Motor neuron (in vitro differentiated cells): ENCODE measurements around the gene UNC119B. TPM values are rescaled to one million over a fixed set of nuclear protein-coding genes. Genes with fewer than 3 reads are reported as not detected.

Experiments
- ATAC-seq, 8 experiments: fragments of 200-7000 bp; cut with Tn5 transposase; replicated peaks in 6 of 8; 2 replicates each; pipeline ENCODE4 v1.8.0; 2021; ENCODE audit warnings: mild to moderate bottlenecking in 8 of 8, moderate library complexity in 8 of 8
- H3K27ac ChIP-seq, 2 donors: fragments of 250-450 bp; sonication (Bioruptor Pico); 2 replicates each; pipeline ENCODE4 v1.9.0; 2021; ENCODE audit warnings: antibody characterized with exemption in 2 of 2, mild to moderate bottlenecking in 2 of 2, moderate library complexity in 1 of 2
- H3K4me1 ChIP-seq, 2 donors: fragments of 250-450 bp; sonication (Bioruptor Pico); replicated peaks in 1 of 2; 2 replicates each; pipeline ENCODE4 v1.6.1; 2021; ENCODE audit warnings: antibody characterized with exemption in 2 of 2, mild to moderate bottlenecking in 2 of 2, moderate library complexity in 1 of 2
- H3K4me3 ChIP-seq, 5 donors: fragments of 250-450 bp; sonication (Bioruptor Pico); 2 replicates each; pipeline ENCODE4 v1.9.0; 2021; ENCODE audit warnings: antibody characterized with exemption in 5 of 5, mild to moderate bottlenecking in 5 of 5, moderate library complexity in 4 of 5
- WGBS, 10 experiments: fragments of 450-650 bp; shearing (Covaris generic); methylation state at CpG; one replicate each; pipeline ENCODE4 v1.0.0; 2022; 5-methylcytosine and 5-hydroxymethylcytosine counted together
- in situ Hi-C, 9 experiments: fragments of 400-800 bp; cut with MboI; loops; one replicate each; pipeline ENCODE4 v1.15.0; 2021; ENCODE audit warnings: low sequenced_read_pairs in 9 of 9, low pct_unique_long_range_greater_than_20kb in 2 of 9; ENCODE audit not compliant: unreplicated experiment in 9 of 9
- total RNA-seq, 8 experiments: library from RNA; unstranded; fragments of 300-600 nt; gene quantifications; 2 replicates each; pipeline versions ENCODE4 v1.2.3 to v1.2.4, GENCODE V29; 2022

The UNC119B gene
- total RNA-seq, 8 experiments from 2014 or later: 15.7 to 37.7 (median 20.8) TPM

- 20 to 100% (median 93%) methylated on average over 1 to 6 of the region's 8 CpGs; no CpG with 5 or more reads in 1 of the 10 experiments for WGBS, 10 experiments
- in situ Hi-C loops: no loop called here
- H3K4me1 ChIP-seq: no peaks in the 10 kb centered on the region
- no peak overlapping the region for H3K4me3 ChIP-seq
- ATAC-seq: no peak
- no peak overlapping the region for H3K27ac ChIP-seq
These were observed 31.7 kb upstream of the UNC119B start for GRCh38 chr12:120678572-120678971.

DNA sequence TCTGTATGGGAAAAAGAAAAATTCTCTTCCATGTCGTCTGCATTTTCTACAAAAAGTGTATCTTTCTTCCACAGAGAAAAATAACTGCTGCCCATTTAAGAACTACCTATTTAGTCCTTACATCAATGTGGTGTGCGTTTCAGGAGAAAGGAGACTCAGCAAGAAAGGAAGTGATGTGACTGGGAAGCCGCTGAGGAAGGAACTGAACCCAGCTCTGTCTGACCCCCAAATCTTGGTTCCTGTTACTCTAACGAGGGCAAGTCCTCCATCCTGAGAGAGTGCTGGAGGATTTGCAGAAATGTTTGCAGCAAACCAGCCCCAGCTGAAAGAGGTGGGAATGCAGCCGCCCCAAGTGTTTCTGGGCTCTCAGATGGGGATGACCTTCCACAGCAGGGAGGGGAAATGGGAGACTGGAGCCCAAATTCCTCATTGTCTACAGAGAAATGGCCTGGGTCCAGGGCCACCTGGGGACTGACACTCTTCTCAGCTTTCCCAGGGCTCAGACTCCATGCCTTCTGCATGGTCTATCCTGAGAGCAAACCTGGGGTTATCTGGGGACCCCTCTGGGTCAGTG, 30.0 kb upstream of the UNC119B start:
- 25 to 100% (median 60%) methylated on average over 1 to 2 of the region's 5 CpGs; no CpG with 5 or more reads in 3 of the 10 experiments for WGBS, 10 experiments
- Histone ChIP-seq H3K4me3 (no peak overlapping the region), H3K4me1 (no peaks in the 10 kb centered on the region), H3K27ac (no peak overlapping the region)
- in situ Hi-C loops: no loop called here
- ATAC-seq: no peak

GRCh38 chr12:120684523-120684932, 25.7 kb upstream of the UNC119B start:
- 31 to 100% (median 81%) methylated on average over 2 to 7 of the region's 8 CpGs; no CpG with 5 or more reads in 1 of the 10 experiments for WGBS, 10 experiments
- ATAC-seq: no peak

GRCh38 chr12:120685522-120685921, 24.7 kb upstream of the UNC119B start:
- WGBS, 10 experiments: 52 to 100% (median 90%) methylated on average over 1 to 3 of the region's 3 CpGs; no CpG with 5 or more reads in 2 of the 10 experiments
- in situ Hi-C loops: no loop called here
- no peak overlapping the region for H3K4me3 ChIP-seq
- H3K4me1 ChIP-seq: peaks cover 8 to 11% of the 10 kb centered on the region in 2 donors
- no peak overlapping the region for H3K27ac ChIP-seq
- ATAC-seq: no peak

More at GRCh38 chr12:120684523-120684932, 25.7 kb upstream of the UNC119B start:
- Histone ChIP-seq H3K4me1 (peaks cover under 1 to 3% of the 10 kb centered on the region in 2 donors), H3K4me3 (no peak overlapping the region), H3K27ac (no peak overlapping the region)
- in situ Hi-C loops: no loop called here

DNA sequence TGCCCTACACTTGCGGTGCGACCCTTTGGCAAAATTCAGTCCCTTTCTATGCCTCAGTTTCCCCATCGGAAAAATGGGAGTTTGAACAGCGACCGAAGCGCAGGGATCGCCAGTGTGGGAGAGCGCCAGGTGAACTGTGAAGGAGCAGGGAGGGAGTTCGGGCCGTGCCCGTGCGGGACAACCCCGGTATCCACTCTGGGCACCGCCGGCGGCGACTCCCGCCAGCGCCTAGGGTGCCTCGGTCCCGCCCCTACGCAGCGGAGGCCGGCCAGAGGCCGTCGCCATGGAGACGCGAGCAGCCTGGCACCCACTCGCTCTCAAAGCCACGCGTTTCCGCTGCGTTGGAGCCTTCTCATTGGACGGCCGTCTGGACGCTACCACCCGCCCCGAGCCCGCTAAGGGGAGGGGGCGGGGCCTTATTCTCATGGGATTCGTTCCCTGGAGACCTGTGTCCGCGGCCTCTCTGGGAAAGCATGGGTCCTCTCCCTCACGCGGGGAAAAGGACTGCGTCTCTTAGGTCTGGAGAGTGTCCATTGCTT, 24.0 kb upstream of the UNC119B start:
- Histone ChIP-seq H3K4me3 (peak overlapping the region; percentile 52 to 100 (median 71)), H3K27ac (peak overlapping the region; percentile 97 to 99), H3K4me1 (peaks cover 8 to 11% of the 10 kb centered on the region in 2 donors)
- WGBS, 10 experiments: 0 to 6% (median 1%) methylated on average over 1 to 28 of the region's 46 CpGs
- in situ Hi-C loops: no loop called here
- peak; percentile 73 to 84 (median 82) for ATAC-seq

- in situ Hi-C loops: no loop called here
- 0% methylated on average over 1 to 6 of the region's 84 CpGs; no CpG with 5 or more reads in 6 of the 10 experiments for WGBS, 10 experiments
- peaks cover 8 to 14% of the 10 kb centered on the region in 2 donors for H3K4me1 ChIP-seq
- H3K4me3 ChIP-seq: peak within 1 kb of the TSS; percentile 52 to 100 (median 71)
- peak; percentile 83 to 91 (median 88) for ATAC-seq
- H3K27ac ChIP-seq: peak within 1 kb of the TSS; percentile 97 to 99
These were observed 23.3 kb upstream of the UNC119B start, which contains the start of gene MLEC for GRCh38 chr12:120686690-120687577. Gene MLEC, plus strand, starts transcription at chr12:120687149. Its CDS starts 148 bp downstream, at chr12:120687297.

GRCh38 chr12:120687578-120688289, 22.5 kb upstream of the UNC119B start:
- peak overlapping the region; percentile 52 to 100 (median 71) for H3K4me3 ChIP-seq
- no peak for ATAC-seq
- in situ Hi-C loops: no loop called here
- H3K27ac ChIP-seq: peak overlapping the region; percentile 92 to 97
- peaks cover 12 to 22% of the 10 kb centered on the region in 2 donors for H3K4me1 ChIP-seq
- WGBS, 10 experiments: 0 to 3% (median 0%) methylated on average over 1 to 12 of the region's 31 CpGs; no CpG with 5 or more reads in 2 of the 10 experiments

DNA sequence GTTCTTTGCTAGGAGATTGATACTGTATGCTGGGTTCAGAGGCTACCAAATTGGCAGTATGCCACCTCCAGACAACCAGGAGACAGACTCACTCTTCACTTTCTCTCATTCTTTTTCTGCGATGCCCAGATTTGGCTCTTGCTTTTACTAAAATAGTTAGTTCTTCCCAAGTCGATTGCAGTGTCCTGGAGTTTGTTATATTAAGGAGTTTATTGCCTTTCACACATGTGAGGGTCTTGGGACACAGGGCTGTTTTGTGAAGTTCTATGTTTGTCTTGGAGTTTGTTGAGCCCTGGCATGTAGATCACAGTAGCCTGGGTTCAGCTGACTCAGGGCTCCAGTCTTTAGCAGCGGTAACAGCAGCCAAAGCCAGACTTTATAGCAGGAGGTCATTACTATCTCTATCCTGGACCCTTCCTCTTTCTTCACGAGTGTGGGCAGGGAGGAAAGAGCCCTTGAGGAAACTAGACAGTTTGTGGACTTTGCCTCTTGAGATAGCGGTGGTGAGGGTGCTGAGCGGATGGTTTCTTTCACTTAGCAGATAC, 21.7 kb upstream of the UNC119B start:
- in situ Hi-C loops: no loop called here
- no peak for ATAC-seq
- WGBS, 10 experiments: 0 to 50% (median 10%) methylated on average over 1 to 5 of the region's 6 CpGs; no CpG with 5 or more reads in 1 of the 10 experiments
- H3K4me3 ChIP-seq: peak overlapping the region; percentile 52 to 100 (median 71)
- H3K4me1 ChIP-seq: peaks cover 13 to 30% of the 10 kb centered on the region in 2 donors
- no peak overlapping the region for H3K27ac ChIP-seq

DNA sequence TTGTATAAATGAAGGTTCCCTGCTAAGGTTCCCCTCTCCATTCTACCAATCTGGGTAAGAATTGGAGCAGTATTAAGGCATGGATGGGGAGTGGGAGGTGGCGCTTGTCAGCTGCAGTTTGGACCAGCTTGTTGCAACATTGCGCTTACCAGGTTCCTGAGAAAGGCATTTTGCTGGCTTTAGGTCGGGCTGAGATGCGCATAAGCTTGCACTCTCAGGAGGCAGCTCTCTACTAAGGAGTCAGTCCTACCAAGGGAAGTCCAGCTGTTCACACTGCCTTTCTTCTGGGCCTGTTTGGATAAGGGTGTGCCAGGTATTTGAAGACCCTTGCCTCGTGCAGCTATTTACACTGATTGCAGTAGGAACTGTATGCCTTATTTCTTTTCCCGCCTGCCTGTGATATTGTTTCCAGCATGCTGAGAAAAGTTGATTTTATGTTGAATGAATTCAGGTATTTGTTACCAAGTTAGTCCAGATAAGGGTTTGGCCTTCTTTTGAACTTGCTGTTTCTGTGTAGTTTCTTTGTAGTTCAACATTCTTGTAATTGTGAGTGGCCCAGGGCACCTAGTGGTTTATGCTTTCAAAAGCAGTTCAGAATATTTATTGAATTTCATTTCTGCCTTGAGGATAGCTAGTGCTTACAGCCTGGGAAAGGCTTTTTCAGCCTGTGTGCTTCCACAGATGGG, 20.7 kb upstream of the UNC119B start:
- peak overlapping the region; percentile 52 to 100 (median 71) for H3K4me3 ChIP-seq
- H3K4me1 ChIP-seq: peaks cover 18 to 38% of the 10 kb centered on the region in 2 donors
- ATAC-seq: peak in 2 of 8 experiments; percentile 0 to 1
- 8 to 80% (median 67%) methylated on average over 1 to 5 of the region's 6 CpGs; no CpG with 5 or more reads in 3 of the 10 experiments for WGBS, 10 experiments
- in situ Hi-C loops: no loop called here
- H3K27ac ChIP-seq: no peak overlapping the region

GRCh38 chr12:120690083-120690450, 20.2 kb upstream of the UNC119B start:
- Histone ChIP-seq H3K4me3 (no peak overlapping the region), H3K4me1 (peaks cover 18 to 38% of the 10 kb centered on the region in 2 donors), H3K27ac (no peak overlapping the region)
- ATAC-seq: no peak
- WGBS, 10 experiments: 40 to 100% (median 81%) methylated on average over 1 to 2 of the region's 2 CpGs; no CpG with 5 or more reads in 2 of the 10 experiments
- in situ Hi-C loops: no loop called here

DNA sequence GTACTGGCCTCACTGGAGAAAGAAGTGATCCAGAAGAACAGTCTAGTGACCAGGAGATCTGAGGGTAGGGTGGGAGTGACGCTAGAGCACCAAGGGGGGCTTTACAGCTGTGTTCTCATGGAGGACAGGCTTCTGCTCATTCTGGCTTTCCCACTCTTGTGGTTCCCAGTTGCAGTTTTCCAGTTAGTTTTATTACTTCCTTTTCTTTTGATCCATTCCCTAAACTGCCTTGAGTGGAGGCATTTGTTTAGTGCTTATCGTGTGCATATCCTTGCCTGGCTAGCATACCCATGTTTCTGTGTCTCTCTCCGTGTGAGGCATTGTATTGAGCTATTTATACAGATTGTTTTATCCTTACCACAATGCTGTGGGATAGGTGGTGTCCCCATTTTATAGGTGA, 19.3 kb upstream of the UNC119B start:
- WGBS, 10 experiments: 18 to 100% (median 55%) methylated on average over 1 to 3 of the region's 3 CpGs; no CpG with 5 or more reads in 2 of the 10 experiments
- H3K27ac ChIP-seq: no peak overlapping the region
- H3K4me3 ChIP-seq: no peak overlapping the region
- in situ Hi-C loops: no loop called here
- no peak for ATAC-seq
- peaks cover 18 to 38% of the 10 kb centered on the region in 2 donors for H3K4me1 ChIP-seq
